Transverse colon (tissue), 4 donors: ENCODE measurements around the gene PDE4B.

ENCODE experiments used
- CTCF ChIP-seq, 5 experiments: fragments of 200-600 bp in 3 of 5; fragments of 450-650 bp in 2 of 5; sonication (generic) in 3 of 5; IDR thresholded peaks; 1 replicate in 2 of 5; 2 replicates in 3 of 5; pipeline ENCODE4 v1.5.1; 2016 to 2017; ENCODE audit warnings: antibody characterized with exemption in 5 of 5, inconsistent platforms in 3 of 5, mild to moderate bottlenecking in 2 of 5, moderate library complexity in 1 of 5
- POLR2A ChIP-seq: fragments of 450-650 bp; IDR thresholded peaks from one replicate; pipeline ENCODE4 v1.6.1; 2016; ENCODE audit warnings: antibody characterized with exemption, mild to moderate bottlenecking, moderate library complexity
- POLR2AphosphoS5 ChIP-seq, 3 donors: sonication (generic); formaldehyde crosslinking; IDR thresholded peaks; one replicate each; pipeline ENCODE4 v1.6.1; 2016; ENCODE audit warnings: antibody characterized with exemption in 3 of 3

DNA sequence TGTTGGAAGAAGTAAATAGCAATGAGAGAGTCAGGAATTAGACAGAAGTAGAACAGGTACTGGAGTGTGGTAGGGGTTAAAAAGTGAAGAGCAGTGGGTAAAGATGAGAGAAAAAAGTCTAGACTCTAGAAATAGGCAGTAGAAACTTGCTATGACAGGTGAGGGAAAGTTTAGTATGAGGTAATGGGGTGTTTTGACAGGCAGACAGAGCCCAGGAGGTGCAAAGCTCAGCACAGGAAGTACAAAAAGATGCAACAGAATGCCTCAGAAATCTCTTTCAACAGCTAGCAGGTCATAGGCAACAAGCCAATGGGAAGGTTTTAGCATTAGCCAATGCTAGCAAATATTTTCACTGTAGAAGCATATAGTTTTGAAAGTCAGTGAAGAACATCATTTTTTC, 422.2 kb downstream of the PDE4B start:
- TF ChIP-seq CTCF (IDR thresholded peaks at IDR 0.05) (no peak), POLR2AphosphoS5 (IDR thresholded peaks at IDR 0.05) (no peak), POLR2A (no peak)
